GM12878 (cell line): Measurements from ENCODE around the gene NISCH. TPM values are rescaled to one million over a fixed set of nuclear protein-coding genes. Genes with fewer than 3 reads are reported as not detected.

Source experiments
- ATAC-seq: fragments of 200-7000 bp; cut with Tn5 transposase; 3 replicates; pipeline ENCODE4 v1.9.1; 2020; ENCODE audit warnings: mild to moderate bottlenecking, moderate library complexity
- BruUV-seq: library from RNA; stranded (reverse); fragments of 400-500 nt; replicated peaks from 2 replicates; lab custom pipeline; 2021; lab: Mats Ljungman, UMichigan
- CTCF ChIA-PET: fragments of 300-600 bp; sonication (Branson Sonifier 250); formaldehyde crosslinking; extraction: SDS; loops from one replicate; lab custom pipeline; 2021; ENCODE audit warnings: inconsistent platforms; lab: Yijun Ruan, JAX
- POLR2A ChIA-PET: fragments of 350-600 bp; formaldehyde crosslinking; extraction: SDS; loops from one replicate; lab custom pipeline; 2021; ENCODE audit warnings: inconsistent platforms; lab: Charles Lee
- RAD21 ChIA-PET: fragments of 300-600 bp; sonication (Branson Sonifier 250); formaldehyde crosslinking; loops from one replicate; lab custom pipeline; 2023; ENCODE audit warnings: antibody characterized with exemption; ENCODE audit not compliant: unreplicated experiment; lab: Charles Lee
- SMC1A ChIA-PET: fragments of 300-600 bp; sonication (Branson Sonifier 250); formaldehyde crosslinking; loops from one replicate; lab custom pipeline; 2023; ENCODE audit not compliant: unreplicated experiment, uncharacterized antibody; lab: Charles Lee
- DNase-seq: peaks from one replicate; pipeline ENCODE4 v3.0.0-alpha.2; 2011; ENCODE audit warnings: low read depth, low spot score
- FAIRE-seq: peaks from 3 replicates; lab custom pipeline; 2011; peaks lifted over from hg19 to GRCh38; lab: Jason Lieb, UNC
- H2AFZ ChIP-seq: 2 replicates; pipeline ENCODE4 v1.6.0; 2011; ENCODE audit warnings: low read depth, low read length, control low read depth; ENCODE audit not compliant: control insufficient read depth
- H3K27ac ChIP-seq: 2 replicates; pipeline ENCODE4 v1.5.1; 2011; ENCODE audit warnings: control low read depth; ENCODE audit not compliant: control insufficient read depth, insufficient read depth
- H3K27me3 ChIP-seq, 2 experiments: replicated peaks in 1 of 2; 2 replicates each; pipeline versions ENCODE4 v1.6.0 to v1.6.1; 2011; ENCODE audit warnings: low read length in 1 of 2; ENCODE audit not compliant: control insufficient read depth in 2 of 2, insufficient read depth in 2 of 2
- H3K36me3 ChIP-seq, 2 experiments: 2 replicates each; pipeline ENCODE4 v1.5.1; 2011; ENCODE audit warnings: low read length in 1 of 2; ENCODE audit not compliant: control insufficient read depth in 2 of 2, insufficient read depth in 2 of 2
- H3K4me1 ChIP-seq: 2 replicates; pipeline ENCODE4 v1.6.1; 2011; ENCODE audit warnings: mild to moderate bottlenecking, low read length, moderate library complexity, mixed read lengths; ENCODE audit not compliant: control insufficient read depth, insufficient read depth
- H3K4me2 ChIP-seq: 2 replicates; pipeline ENCODE4 v1.6.0; 2011; ENCODE audit warnings: control low read depth; ENCODE audit not compliant: control insufficient read depth, insufficient read depth
- H3K4me3 ChIP-seq: fragments of 200-600 bp; sonication (generic); 2 replicates; pipeline ENCODE4 v1.5.1; 2016
- H3K79me2 ChIP-seq: 2 replicates; pipeline ENCODE4 v1.6.0; 2011; ENCODE audit warnings: low read length; ENCODE audit not compliant: control insufficient read depth, insufficient read depth
- H3K9ac ChIP-seq: 2 replicates; pipeline ENCODE4 v1.8.0; 2011; ENCODE audit warnings: low read length, control low read depth, mixed read lengths; ENCODE audit not compliant: control insufficient read depth, insufficient read depth
- H3K9me3 ChIP-seq: replicated peaks from 3 replicates; pipeline ENCODE4 v1.5.1; 2011; ENCODE audit warnings: mild to moderate bottlenecking, low read length; ENCODE audit not compliant: control insufficient read depth, insufficient read depth
- H4K20me1 ChIP-seq: 2 replicates; pipeline ENCODE4 v1.6.0; 2011; ENCODE audit not compliant: control insufficient read depth, insufficient read depth
- PRDM15 ChIP-seq: fragments of 450-650 bp; formaldehyde crosslinking; IDR thresholded peaks from 2 replicates; pipeline ENCODE4 v1.4.0; 2020; ENCODE audit warnings: mild to moderate bottlenecking, moderate library complexity
- USF2 ChIP-seq: IDR thresholded peaks from 2 replicates; pipeline ENCODE4 v1.6.1; 2011; ENCODE audit warnings: low read depth, low read length, improper control_type of control experiment, borderline replicate concordance
- WGBS: methylation state at CpG from one replicate; pipeline ENCODE4 v1.1.6; 2016; ENCODE audit warnings: low lambda C conversion rate; ENCODE audit not compliant: insufficient replicate concordance, insufficient coverage; ENCODE audit errors: missing lambda C conversion rate; 5-methylcytosine and 5-hydroxymethylcytosine counted together
- in situ Hi-C: fragments of 300-500 bp; cut with MboI; formaldehyde crosslinking; loops from 9 replicates; pipeline ENCODE4 v1.14.3; 2018; ENCODE audit warnings: mixed read lengths
- intact Hi-C: fragments of 100-400 bp; cut with micrococcal nuclease; formaldehyde crosslinking; loops from one replicate; pipeline ENCODE4 v1.14.2; 2022; ENCODE audit not compliant: unreplicated experiment
- polyA plus RNA-seq, 11 experiments: library from polyadenylated mRNA; depleted of rRNA in 4 of 11; unstranded in 6 of 11; stranded (reverse) in 5 of 11; fragments of >200 nt; fragmentation: Nextera tagmentation in 4 of 11; fragmentation: Illumina TruSeq in 1 of 11; extraction: Ambion mirVana in 4 of 11; extraction: Trizol in 1 of 11; gene quantifications; 1 replicate in 1 of 11; 2 replicates in 10 of 11; pipeline versions ENCODE4 v1.2.1 to v1.2.3, GENCODE V29; 2011 to 2016; ENCODE audit warnings: inconsistent platforms in 2 of 11, missing spikeins in 2 of 11, low read depth in 1 of 11
- total RNA-seq, 4 experiments: library from RNA; depleted of rRNA in 3 of 4; stranded (reverse); fragments of >200 nt in 3 of 4; fragmentation: Illumina TruSeq in 1 of 4; extraction: Trizol in 1 of 4; gene quantifications; 2 replicates each; pipeline versions ENCODE4 v1.2.1 to v1.2.3, GENCODE V29; 2013 to 2021

NISCH gene
- total and polyA plus RNA-seq, 10 of the 15 experiments (the other 5 are each of a cell fraction or from before 2014, with no cell fraction given) = 0.76 to 52.5 (median 24.6) TPM

GRCh38 chr3:52472239-52473000, 17.0 kb downstream of the NISCH start:
- H4K20me1 ChIP-seq = no peaks in the 10 kb centered on the region
- no peaks in the 10 kb centered on the region for H3K9me3 ChIP-seq
- in situ Hi-C loops (no loop called here), intact Hi-C loops (no loop called here)
- no peak for ATAC-seq
- no peak for DNase-seq
- BruUV-seq = no TSS peak
- no peak overlapping the region for H2AFZ ChIP-seq
- no peak overlapping the region for H3K27ac ChIP-seq
- RAD21 ChIA-PET = interaction anchor here (1.0 to 1.4 kb wide), 2 partner anchors 64 to 210 kb away, joined by 3 read pairs; partner anchors contain the start of gene UQCC5
- peaks cover 16 to 27% of the 10 kb centered on the region in 2 experiments for H3K36me3 ChIP-seq
- H3K79me2 ChIP-seq = no peaks in the 10 kb centered on the region
- no peak overlapping the region for H3K4me2 ChIP-seq
- CTCF ChIA-PET = interaction anchor here (0.9 kb wide), 3 partner anchors 14 to 456 kb away, joined by 3 to 4 read pairs (median 3); no protein-coding TSS in a partner anchor
- no peaks in the 10 kb centered on the region for H3K4me1 ChIP-seq
- TF ChIP-seq PRDM15 (no peak), USF2 (no peak)
- TF ChIP-seq, all 136 proteins: peak for 0
- SMC1A ChIA-PET = no interaction called here
- H3K9ac ChIP-seq = no peak overlapping the region
- 75% methylated on average over 14 of the region's 14 CpGs for WGBS
- H3K4me3 ChIP-seq = no peak overlapping the region
- FAIRE-seq = no peak
- no peaks in the 10 kb centered on the region for H3K27me3 ChIP-seq
- POLR2A ChIA-PET = no interaction called here
